HEK293 (cell line): ENCODE results near the gene FGFR4.
A peak's percentile ranks its signal among the peaks of the same experiment; 100 is the strongest.

Experiments used
- AEBP2 ChIP-seq: fragments of 450-650 bp; formaldehyde crosslinking; IDR thresholded peaks from 2 replicates; pipeline ENCODE4 v1.5.1; 2016; ENCODE audit warnings: missing biosample characterization, missing genetic modification characterization, borderline replicate concordance
- BCL11A ChIP-seq: fragments of 450-650 bp; formaldehyde crosslinking; IDR thresholded peaks from 2 replicates; pipeline ENCODE4 v1.5.1; 2016; ENCODE audit warnings: low read depth, missing biosample characterization, missing genetic modification characterization
- EGR2 ChIP-seq: fragments of 450-650 bp; formaldehyde crosslinking; IDR thresholded peaks from 2 replicates; pipeline ENCODE4 v1.5.1; 2016; ENCODE audit warnings: low read depth, missing biosample characterization, missing genetic modification characterization
- FEZF1 ChIP-seq: fragments of 450-650 bp; formaldehyde crosslinking; IDR thresholded peaks from 2 replicates; pipeline ENCODE4 v1.5.1; 2016; ENCODE audit warnings: missing biosample characterization, missing genetic modification characterization
- GFI1B ChIP-seq: fragments of 450-650 bp; formaldehyde crosslinking; IDR thresholded peaks from 2 replicates; pipeline ENCODE4 v1.5.1; 2016; ENCODE audit warnings: missing biosample characterization, missing genetic modification characterization
- GLI4 ChIP-seq: fragments of 450-650 bp; formaldehyde crosslinking; IDR thresholded peaks from 2 replicates; pipeline ENCODE4 v1.5.1; 2016; ENCODE audit warnings: missing biosample characterization, missing genetic modification characterization
- HIC1 ChIP-seq: fragments of 450-650 bp; formaldehyde crosslinking; IDR thresholded peaks from 2 replicates; pipeline ENCODE4 v1.5.1; 2016; ENCODE audit warnings: missing biosample characterization, missing genetic modification characterization
- HOXC10 ChIP-seq: sonication (generic); formaldehyde crosslinking; IDR thresholded peaks from 2 replicates; pipeline ENCODE4 v1.8.1; 2023; ENCODE audit warnings: mild to moderate bottlenecking, missing genetic modification reagents
- KLF9 ChIP-seq: fragments of 450-650 bp; formaldehyde crosslinking; IDR thresholded peaks from 2 replicates; pipeline ENCODE4 v1.5.1; 2016; ENCODE audit warnings: missing biosample characterization, missing genetic modification characterization, low read depth
- MZF1 ChIP-seq: fragments of 450-650 bp; formaldehyde crosslinking; IDR thresholded peaks from 2 replicates; pipeline ENCODE4 v1.5.1; 2017; ENCODE audit warnings: missing biosample characterization, missing genetic modification characterization, borderline replicate concordance
- SETDB1 ChIP-seq: IDR thresholded peaks from one replicate; pipeline ENCODE4 v1.6.1; 2017; ENCODE audit warnings: mild to moderate bottlenecking, low read length, moderate library complexity, mixed read lengths; ENCODE audit not compliant: insufficient read length
- TCF7L2 ChIP-seq: IDR thresholded peaks from 2 replicates; pipeline ENCODE4 v1.6.1; 2011; ENCODE audit warnings: low read depth, mild to moderate bottlenecking, inconsistent platforms, low read length, moderate library complexity, borderline replicate concordance
- ZBTB1 ChIP-seq: fragments of 450-650 bp; formaldehyde crosslinking; IDR thresholded peaks from 2 replicates; pipeline ENCODE4 v1.5.1; 2016; ENCODE audit warnings: missing biosample characterization, missing genetic modification characterization
- ZBTB17 ChIP-seq: fragments of 450-650 bp; formaldehyde crosslinking; IDR thresholded peaks from 2 replicates; pipeline ENCODE4 v1.5.1; 2016; ENCODE audit warnings: missing biosample characterization, missing genetic modification characterization
- ZNF121 ChIP-seq: fragments of 450-650 bp; formaldehyde crosslinking; IDR thresholded peaks from 2 replicates; pipeline ENCODE4 v1.5.1; 2016; ENCODE audit warnings: missing biosample characterization, missing genetic modification characterization
- ZNF132 ChIP-seq: fragments of 450-650 bp; formaldehyde crosslinking; IDR thresholded peaks from 2 replicates; pipeline ENCODE4 v1.5.1; 2017; ENCODE audit warnings: missing biosample characterization, missing genetic modification characterization, borderline replicate concordance
- ZNF174 ChIP-seq: fragments of 450-650 bp; formaldehyde crosslinking; IDR thresholded peaks from 2 replicates; pipeline ENCODE4 v1.5.0; 2017; ENCODE audit warnings: missing biosample characterization, mild to moderate bottlenecking, missing genetic modification characterization
- ZNF184 ChIP-seq: fragments of 450-650 bp; IDR thresholded peaks from 2 replicates; pipeline ENCODE4 v1.5.1; 2018; ENCODE audit warnings: missing biosample characterization, mild to moderate bottlenecking, missing genetic modification characterization
- ZNF214 ChIP-seq: fragments of 450-650 bp; formaldehyde crosslinking; IDR thresholded peaks from 2 replicates; pipeline ENCODE4 v1.5.1; 2017; ENCODE audit warnings: missing biosample characterization, mild to moderate bottlenecking, missing genetic modification characterization, borderline replicate concordance
- ZNF239 ChIP-seq: fragments of 450-650 bp; formaldehyde crosslinking; IDR thresholded peaks from 2 replicates; pipeline ENCODE4 v1.5.1; 2016; ENCODE audit warnings: missing biosample characterization, missing genetic modification characterization
- ZNF394 ChIP-seq: fragments of 450-650 bp; formaldehyde crosslinking; IDR thresholded peaks from 2 replicates; pipeline ENCODE4 v1.5.1; 2016; ENCODE audit warnings: missing biosample characterization, missing genetic modification characterization, mild to moderate bottlenecking, moderate library complexity, borderline replicate concordance
- ZNF398 ChIP-seq: fragments of 450-650 bp; formaldehyde crosslinking; IDR thresholded peaks from 2 replicates; pipeline ENCODE4 v1.5.1; 2017; ENCODE audit warnings: missing biosample characterization, missing genetic modification characterization
- ZNF423 ChIP-seq: fragments of 450-650 bp; formaldehyde crosslinking; IDR thresholded peaks from 2 replicates; pipeline ENCODE4 v1.5.1; 2016; ENCODE audit warnings: missing biosample characterization, missing genetic modification characterization
- ZNF514 ChIP-seq: fragments of 450-650 bp; formaldehyde crosslinking; IDR thresholded peaks from 2 replicates; pipeline ENCODE4 v1.5.1; 2016; ENCODE audit warnings: missing biosample characterization, missing genetic modification characterization
- ZNF521 ChIP-seq: fragments of 450-650 bp; formaldehyde crosslinking; IDR thresholded peaks from 2 replicates; pipeline ENCODE4 v1.5.1; 2017; ENCODE audit warnings: missing biosample characterization, mild to moderate bottlenecking, missing genetic modification characterization
- ZNF558 ChIP-seq: fragments of 450-650 bp; formaldehyde crosslinking; IDR thresholded peaks from 2 replicates; pipeline ENCODE4 v1.5.1; 2016; ENCODE audit warnings: missing biosample characterization, missing genetic modification characterization
- ZNF585B ChIP-seq: fragments of 450-650 bp; formaldehyde crosslinking; IDR thresholded peaks from 2 replicates; pipeline ENCODE4 v1.5.1; 2016; ENCODE audit warnings: missing biosample characterization, missing genetic modification characterization
- ZNF621 ChIP-seq: fragments of 450-650 bp; formaldehyde crosslinking; IDR thresholded peaks from 2 replicates; pipeline ENCODE4 v1.5.1; 2017; ENCODE audit warnings: missing biosample characterization, missing genetic modification characterization
- ZNF626 ChIP-seq: fragments of 450-650 bp; sonication (Bioruptor Pico); formaldehyde crosslinking; IDR thresholded peaks from 2 replicates; pipeline ENCODE4 v1.5.1; 2018; ENCODE audit warnings: missing biosample characterization, missing genetic modification characterization, inconsistent platforms
- ZNF629 ChIP-seq: fragments of 450-650 bp; formaldehyde crosslinking; IDR thresholded peaks from 2 replicates; pipeline ENCODE4 v1.5.1; 2017; ENCODE audit warnings: missing biosample characterization, missing genetic modification characterization
- ZNF660 ChIP-seq: fragments of 450-650 bp; IDR thresholded peaks from 2 replicates; pipeline ENCODE4 v1.5.1; 2018; ENCODE audit warnings: missing biosample characterization, mild to moderate bottlenecking, missing genetic modification characterization
- ZNF677 ChIP-seq: fragments of 450-650 bp; IDR thresholded peaks from 2 replicates; pipeline ENCODE4 v1.5.0; 2018; ENCODE audit warnings: missing biosample characterization, mild to moderate bottlenecking, missing genetic modification characterization, moderate library complexity
- ZNF692 ChIP-seq: fragments of 450-650 bp; formaldehyde crosslinking; IDR thresholded peaks from 2 replicates; pipeline ENCODE4 v1.5.1; 2016; ENCODE audit warnings: missing biosample characterization, missing genetic modification characterization
- ZNF791 ChIP-seq: fragments of 450-650 bp; formaldehyde crosslinking; IDR thresholded peaks from 2 replicates; pipeline ENCODE4 v1.5.1; 2016; ENCODE audit warnings: missing biosample characterization, missing genetic modification characterization
- ZSCAN4 ChIP-seq: fragments of 450-650 bp; formaldehyde crosslinking; IDR thresholded peaks from 2 replicates; pipeline ENCODE4 v1.5.1; 2017; ENCODE audit warnings: missing biosample characterization, missing genetic modification characterization

FGFR4 gene

GRCh38 chr5:177142098-177142611 is 55.4 kb downstream of the FGFR4 start (continued):
- TF ChIP-seq ZNF629 (peak; percentile 89), MZF1 (tag by site-specific recombination) (no peak), SETDB1 (no peak), ZNF585B (no peak), AEBP2 (tag by site-specific recombination) (0 out of 2 replicates have a peak, but pooled peaks have one; percentile 11), GLI4 (no peak), ZNF660 (tag by site-specific recombination) (no peak), ZNF121 (no peak), BCL11A (peak; percentile 46; the same call in 1 of the 2 replicates), ZNF132 (tag by site-specific recombination) (no peak), HIC1 (tag by site-specific recombination) (peak; percentile 21; the same call in 1 of the 2 replicates), ZNF521 (tag by site-specific recombination) (no peak), ZNF239 (tag by site-specific recombination) (no peak), GFI1B (no peak), ZNF626 (no peak), ZBTB17 (tag by site-specific recombination) (0 out of 2 replicates have a peak, but pooled peaks have one; percentile 12), TCF7L2 (no peak), ZNF558 (tag by site-specific recombination) (no peak), ZNF214 (tag by site-specific recombination) (no peak), ZNF184 (0 out of 2 replicates have a peak, but pooled peaks have one; percentile 10), FEZF1 (tag by site-specific recombination) (no peak), ZNF791 (tag by site-specific recombination) (no peak), ZNF514 (no peak), ZNF692 (tag by site-specific recombination) (no peak), ZNF174 (tag by site-specific recombination) (no peak), ZNF394 (no peak), ZBTB1 (tag by site-specific recombination) (no peak), EGR2 (tag by site-specific recombination) (no peak), ZNF677 (tag by site-specific recombination) (no peak), KLF9 (tag by site-specific recombination) (no peak), ZNF621 (tag by site-specific recombination) (no peak), HOXC10 (no peak), ZSCAN4 (tag by site-specific recombination) (no peak), ZNF398 (tag by site-specific recombination) (no peak), ZNF423 (no peak)
